Measurements from ENCODE around the gene DLX2.
A peak's percentile ranks its signal among the peaks of the same experiment; 100 is the strongest.

- peak; percentile 19 for TF ChIP-seq EZH2 (IDR thresholded peaks at IDR 0.05)
- TF ChIP-seq, protein P1, sequence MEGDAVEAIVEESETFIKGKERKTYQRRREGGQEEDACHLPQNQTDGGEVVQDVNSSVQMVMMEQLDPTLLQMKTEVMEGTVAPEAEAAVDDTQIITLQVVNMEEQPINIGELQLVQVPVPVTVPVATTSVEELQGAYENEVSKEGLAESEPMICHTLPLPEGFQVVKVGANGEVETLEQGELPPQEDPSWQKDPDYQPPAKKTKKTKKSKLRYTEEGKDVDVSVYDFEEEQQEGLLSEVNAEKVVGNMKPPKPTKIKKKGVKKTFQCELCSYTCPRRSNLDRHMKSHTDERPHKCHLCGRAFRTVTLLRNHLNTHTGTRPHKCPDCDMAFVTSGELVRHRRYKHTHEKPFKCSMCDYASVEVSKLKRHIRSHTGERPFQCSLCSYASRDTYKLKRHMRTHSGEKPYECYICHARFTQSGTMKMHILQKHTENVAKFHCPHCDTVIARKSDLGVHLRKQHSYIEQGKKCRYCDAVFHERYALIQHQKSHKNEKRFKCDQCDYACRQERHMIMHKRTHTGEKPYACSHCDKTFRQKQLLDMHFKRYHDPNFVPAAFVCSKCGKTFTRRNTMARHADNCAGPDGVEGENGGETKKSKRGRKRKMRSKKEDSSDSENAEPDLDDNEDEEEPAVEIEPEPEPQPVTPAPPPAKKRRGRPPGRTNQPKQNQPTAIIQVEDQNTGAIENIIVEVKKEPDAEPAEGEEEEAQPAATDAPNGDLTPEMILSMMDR (IDR thresholded peaks at IDR 0.05): no peak
Measured at GRCh38 chr2:172108587-172108930, 5.9 kb upstream of the DLX2 start.
